Activated CD8-positive, alpha-beta T cell treated with anti-CD3 and anti-CD28 coated beads for 36 hours (primary cell): ENCODE measurements around the gene CACHD1. TPM values are rescaled to one million over a fixed set of nuclear protein-coding genes. Genes with fewer than 3 reads are reported as not detected.

ENCODE experiments used
- ATAC-seq: fragments of 200-7000 bp; cut with Tn5 transposase; one replicate; pipeline ENCODE4 v1.10.0; 2021; ENCODE audit warnings: mild to moderate bottlenecking, moderate library complexity
- CTCF ChIA-PET: fragments of 350-600 bp; sonication (Branson Sonifier 250); formaldehyde crosslinking; loops from one replicate; lab custom pipeline; 2021; ENCODE audit warnings: antibody characterized with exemption; lab: Charles Lee
- POLR2A ChIA-PET: fragments of 350-600 bp; sonication (Branson Sonifier 250); formaldehyde crosslinking; loops from one replicate; lab custom pipeline; 2021; ENCODE audit warnings: antibody characterized with exemption; lab: Charles Lee
- DNase-seq: peaks from one replicate; pipeline ENCODE4 v3.0.0-alpha.2; 2020
- H3K27ac Mint-ChIP-seq: one replicate; pipeline ENCODE4 v1.8.0; 2021; ENCODE audit warnings: mild to moderate bottlenecking, mixed read lengths
- H3K27me3 Mint-ChIP-seq: one replicate; pipeline ENCODE4 v1.8.0; 2021; ENCODE audit warnings: mixed read lengths
- H3K36me3 Mint-ChIP-seq: one replicate; pipeline ENCODE4 v1.8.0; 2021; ENCODE audit warnings: low read depth, mixed read lengths
- H3K4me1 Mint-ChIP-seq: one replicate; pipeline ENCODE4 v1.8.0; 2021; ENCODE audit warnings: low read depth, mixed read lengths
- H3K4me3 Mint-ChIP-seq: one replicate; pipeline ENCODE4 v1.8.0; 2021; ENCODE audit warnings: mild to moderate bottlenecking, moderate library complexity, mixed read lengths
- H3K9me3 Mint-ChIP-seq: one replicate; pipeline ENCODE4 v1.8.0; 2021; ENCODE audit warnings: mixed read lengths
- CTCF ChIP-seq: fragments of 200-600 bp; IDR thresholded peaks from one replicate; pipeline ENCODE4 v1.8.0; 2022; ENCODE audit warnings: antibody characterized with exemption, mild to moderate bottlenecking
- intact Hi-C: fragments of 100-400 bp; cut with micrococcal nuclease; formaldehyde crosslinking; loops from one replicate; pipeline ENCODE4 v1.10.0; 2022
- total RNA-seq, 2 experiments: library from RNA; stranded (reverse); gene quantifications; one replicate each; pipeline ENCODE4 v1.2.3, GENCODE V29; 2021

CACHD1 gene
- total RNA-seq, 2 experiments from 2014 or later = 2.2 to 2.5 TPM

GRCh38 chr1:64575881-64576676 lies 106.2 kb downstream of the CACHD1 start:
- ATAC-seq (no peak), DNase-seq (no peak)
- Mint-ChIP-seq H3K4me3 (no peak overlapping the region), H3K4me1 (no peaks in the 10 kb centered on the region), H3K9me3 (no peaks in the 10 kb centered on the region), H3K27ac (no peak overlapping the region), H3K36me3 (no peaks in the 10 kb centered on the region), H3K27me3 (no peaks in the 10 kb centered on the region)
- ChIA-PET POLR2A (no interaction called here), CTCF (no interaction called here)
- intact Hi-C loops = no loop called here
- TF ChIP-seq CTCF = no peak

- intact Hi-C loops = no loop called here
- Mint-ChIP-seq H3K4me3 (no peak overlapping the region), H3K27ac (no peak overlapping the region), H3K9me3 (no peaks in the 10 kb centered on the region), H3K27me3 (no peaks in the 10 kb centered on the region), H3K4me1 (no peaks in the 10 kb centered on the region), H3K36me3 (no peaks in the 10 kb centered on the region)
- no peak for DNase-seq
- no peak for TF ChIP-seq CTCF
- ChIA-PET CTCF (no interaction called here), POLR2A (no interaction called here)
- no peak for ATAC-seq
Measured at GRCh38 chr1:64578270-64578973, 108.5 kb downstream of the CACHD1 start.

- intact Hi-C loops = no loop called here
- Mint-ChIP-seq H3K36me3 (no peaks in the 10 kb centered on the region), H3K4me1 (no peaks in the 10 kb centered on the region), H3K9me3 (no peaks in the 10 kb centered on the region), H3K27ac (no peak overlapping the region), H3K4me3 (no peak overlapping the region), H3K27me3 (no peaks in the 10 kb centered on the region)
- no peak for DNase-seq
- ChIA-PET CTCF (no interaction called here), POLR2A (no interaction called here)
- no peak for ATAC-seq
- TF ChIP-seq CTCF = no peak
Measured at GRCh38 chr1:64579767-64580166, 109.8 kb downstream of the CACHD1 start.

GRCh38 chr1:64581135-64581842 lies 111.4 kb downstream of the CACHD1 start:
- no peak for TF ChIP-seq CTCF
- Mint-ChIP-seq H3K36me3 (no peaks in the 10 kb centered on the region), H3K9me3 (no peaks in the 10 kb centered on the region), H3K4me3 (no peak overlapping the region), H3K4me1 (peaks cover 8% of the 10 kb centered on the region), H3K27ac (no peak overlapping the region), H3K27me3 (no peaks in the 10 kb centered on the region)
- ChIA-PET POLR2A (no interaction called here), CTCF (no interaction called here)
- intact Hi-C loops = no loop called here
- DNase-seq (no peak), ATAC-seq (no peak)

- Mint-ChIP-seq H3K27me3 (no peaks in the 10 kb centered on the region), H3K4me3 (no peak overlapping the region), H3K4me1 (peaks cover 8% of the 10 kb centered on the region), H3K36me3 (no peaks in the 10 kb centered on the region), H3K9me3 (no peaks in the 10 kb centered on the region), H3K27ac (no peak overlapping the region)
- ATAC-seq (no peak), DNase-seq (no peak)
- intact Hi-C loops = no loop called here
- ChIA-PET POLR2A (interaction anchor here (0.7 kb wide), 1 partner anchor 1598 kb away, joined by 3 read pairs; no protein-coding TSS in a partner anchor), CTCF (no interaction called here)
- TF ChIP-seq CTCF = no peak
Measured at GRCh38 chr1:64581843-64582185, 111.9 kb downstream of the CACHD1 start.
